Muscle of back (tissue), 11 donors: ENCODE results near the gene RNF41. TPM values are rescaled to one million over a fixed set of nuclear protein-coding genes. Genes with fewer than 3 reads are reported as not detected.

Experiments
- DNase-seq, 3 donors: peaks; one replicate each; pipeline versions ENCODE4 v3.0.0 to v3.0.0-alpha.2; 2013
- polyA plus RNA-seq, 10 donors: library from polyadenylated mRNA; unstranded; fragments of 120-200 nt; gene quantifications; one replicate each; pipeline ENCODE4 v1.2.1, GENCODE V29; 2013; ENCODE audit not compliant: insufficient read length in 10 of 10

The RNF41 gene
- polyA plus RNA-seq, 10 donors, result 31.6 to 52.0 (median 41.4) TPM

DNA sequence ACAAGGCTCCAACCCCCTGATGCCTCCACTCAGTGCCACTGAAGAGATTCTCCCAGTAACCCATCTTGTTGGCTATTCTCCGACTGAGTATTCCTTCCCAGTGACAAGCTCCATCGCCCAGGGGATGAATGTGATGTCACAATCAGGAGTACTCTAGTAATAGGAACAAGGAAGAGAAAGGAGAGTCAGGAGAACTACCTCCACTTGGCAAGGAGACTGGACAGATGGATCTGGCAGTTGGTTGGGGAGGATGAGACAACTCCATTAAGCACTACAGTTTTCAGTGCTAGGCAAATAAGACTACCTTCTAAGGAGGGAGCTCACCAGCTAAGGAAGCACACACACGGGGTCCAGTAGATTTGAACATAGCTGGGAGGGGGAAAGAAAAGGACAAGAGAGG, 5.3 kb downstream of the RNF41 start:
- no peak for DNase-seq

GRCh38 chr12:56213878-56214277, 7.8 kb downstream of the RNF41 start:
- no peak for DNase-seq

DNA sequence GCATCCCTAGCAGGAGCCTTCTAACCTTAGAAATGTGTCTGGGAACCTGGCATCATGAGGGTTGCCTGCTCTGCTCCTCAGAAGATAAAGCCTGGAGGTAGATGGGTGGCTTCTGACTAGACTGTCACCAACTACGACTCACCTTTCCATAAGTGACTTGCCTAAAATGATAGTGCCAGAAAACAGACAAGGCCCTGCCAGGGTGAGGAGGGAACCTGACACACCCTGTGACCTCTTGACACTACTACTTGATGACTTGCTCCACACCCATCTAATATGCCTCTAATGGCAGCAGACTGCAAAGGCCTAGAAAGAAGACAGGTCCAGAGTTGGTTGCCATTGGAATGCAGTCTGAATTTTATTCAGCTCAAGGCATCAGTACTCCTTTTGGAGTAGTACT, 9.4 kb downstream of the RNF41 start:
- no peak for DNase-seq

GRCh38 chr12:56208006-56208405, 13.7 kb downstream of the RNF41 start:
- no peak for DNase-seq

- DNase-seq, result peak in 2 of 3 donors; percentile 39 to 64
These were observed 15.1 kb downstream of the RNF41 start for GRCh38 chr12:56206452-56207166.

- no peak for DNase-seq
These were observed 16.3 kb downstream of the RNF41 start for GRCh38 chr12:56205445-56205844.

- DNase-seq, result no peak
These were observed 17.4 kb downstream of the RNF41 start for GRCh38 chr12:56204275-56204674.

DNA sequence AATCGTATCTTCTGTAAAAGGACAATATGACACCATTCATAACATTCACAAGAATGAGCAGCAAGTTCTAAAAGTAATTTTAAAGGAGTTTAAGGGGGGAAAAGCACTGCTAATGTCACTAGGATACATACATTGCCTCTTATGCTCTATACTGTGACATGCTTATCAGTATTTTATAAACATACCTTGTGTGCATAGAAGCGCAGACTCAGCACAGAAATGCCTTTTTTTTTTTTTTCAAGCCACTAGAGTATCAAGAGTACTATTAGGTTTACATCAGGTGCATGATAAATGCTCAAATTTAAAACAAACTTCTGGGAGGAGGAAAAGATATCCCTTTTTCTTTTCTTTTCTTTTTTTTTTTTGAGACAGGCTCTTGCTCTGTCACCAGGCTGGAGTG, 18.9 kb downstream of the RNF41 start:
- no peak for DNase-seq

GRCh38 chr12:56202366-56202765, 19.4 kb downstream of the RNF41 start:
- DNase-seq, result no peak

DNA sequence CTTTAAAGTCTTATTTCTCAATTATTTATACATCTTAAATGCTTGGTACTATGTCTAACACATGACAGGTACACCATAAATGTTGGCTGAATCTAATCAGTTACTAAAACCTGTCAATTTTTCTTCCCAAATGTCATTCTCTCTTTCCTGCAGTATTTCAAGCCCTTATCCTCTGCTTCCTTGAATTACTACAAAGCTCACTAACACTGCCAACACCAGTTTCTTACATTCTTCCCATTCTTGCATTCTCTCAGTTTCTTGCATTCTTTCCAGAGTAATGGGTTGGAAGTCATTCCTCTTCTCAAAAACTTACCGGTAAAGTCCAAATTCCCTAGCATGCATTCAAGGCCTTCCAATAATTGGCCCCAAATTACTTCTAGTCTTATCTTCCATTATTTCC, 22.9 kb downstream of the RNF41 start:
- DNase-seq, result no peak

DNA sequence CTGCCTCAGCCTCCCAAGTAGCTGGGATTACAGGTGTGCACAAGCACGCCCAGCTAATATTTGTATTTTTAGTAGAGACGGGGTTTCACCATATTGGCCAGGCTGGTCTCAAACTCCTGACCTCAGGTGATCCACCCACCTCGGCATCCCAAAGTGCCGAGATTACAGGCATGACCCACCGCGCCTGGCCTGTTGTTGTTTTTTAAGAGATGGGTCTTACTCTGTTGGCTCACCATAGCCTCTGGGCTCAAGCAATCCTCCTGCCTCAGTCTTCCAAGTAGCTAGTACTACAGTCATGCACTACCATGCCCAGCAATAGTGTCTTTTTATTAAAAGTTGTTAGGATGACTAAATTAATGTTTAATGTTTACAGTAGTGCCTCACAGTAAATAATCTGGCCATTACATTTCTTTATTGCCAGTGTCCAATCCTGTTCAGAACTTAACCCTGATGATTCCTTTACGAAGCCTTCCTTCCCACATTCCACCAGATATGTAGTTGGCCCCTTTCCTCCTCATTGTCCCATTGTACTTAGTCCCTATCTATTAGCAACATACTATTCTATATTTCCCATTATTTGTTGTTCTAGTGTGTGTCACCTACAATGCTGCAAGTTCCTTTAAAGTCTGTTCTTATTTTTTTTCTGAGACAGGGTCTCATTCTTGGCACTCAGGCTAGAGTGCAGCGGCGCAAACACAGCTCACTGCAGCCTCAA, 23.6 kb downstream of the RNF41 start:
- DNase-seq, result no peak

GRCh38 chr12:56196818-56197550, 24.7 kb downstream of the RNF41 start:
- peak in 1 of 3 donors; percentile 78 for DNase-seq

- peak; percentile 76 to 87 (median 81) for DNase-seq
These were observed 28.6 kb downstream of the RNF41 start for GRCh38 chr12:56193025-56193578.

GRCh38 chr12:56192582-56192981, 29.1 kb downstream of the RNF41 start:
- no peak for DNase-seq

DNA sequence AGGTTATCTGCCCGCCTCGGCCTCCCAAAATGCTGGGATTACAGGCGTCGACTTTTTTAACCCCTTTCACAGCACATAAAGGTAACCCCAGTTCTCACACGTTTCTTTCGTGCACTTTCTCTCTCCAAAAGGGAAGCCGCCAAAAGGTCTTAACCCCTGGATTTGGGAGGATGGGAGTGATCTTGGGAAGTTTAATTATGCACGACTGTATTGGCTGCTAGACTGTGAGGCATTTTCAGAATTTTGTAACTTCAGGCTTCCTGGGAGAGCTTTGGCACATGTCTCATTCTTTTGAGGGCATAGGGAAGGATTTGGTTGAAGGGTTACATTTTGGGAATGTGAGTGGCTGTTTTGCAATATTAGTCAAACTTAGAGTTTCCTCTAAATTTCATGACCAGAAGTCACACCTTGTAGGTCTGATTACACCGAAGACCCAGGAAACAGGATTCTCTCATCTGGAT, 31.0 kb downstream of the RNF41 start:
- DNase-seq, result peak in 1 of 3 donors; percentile 24

DNA sequence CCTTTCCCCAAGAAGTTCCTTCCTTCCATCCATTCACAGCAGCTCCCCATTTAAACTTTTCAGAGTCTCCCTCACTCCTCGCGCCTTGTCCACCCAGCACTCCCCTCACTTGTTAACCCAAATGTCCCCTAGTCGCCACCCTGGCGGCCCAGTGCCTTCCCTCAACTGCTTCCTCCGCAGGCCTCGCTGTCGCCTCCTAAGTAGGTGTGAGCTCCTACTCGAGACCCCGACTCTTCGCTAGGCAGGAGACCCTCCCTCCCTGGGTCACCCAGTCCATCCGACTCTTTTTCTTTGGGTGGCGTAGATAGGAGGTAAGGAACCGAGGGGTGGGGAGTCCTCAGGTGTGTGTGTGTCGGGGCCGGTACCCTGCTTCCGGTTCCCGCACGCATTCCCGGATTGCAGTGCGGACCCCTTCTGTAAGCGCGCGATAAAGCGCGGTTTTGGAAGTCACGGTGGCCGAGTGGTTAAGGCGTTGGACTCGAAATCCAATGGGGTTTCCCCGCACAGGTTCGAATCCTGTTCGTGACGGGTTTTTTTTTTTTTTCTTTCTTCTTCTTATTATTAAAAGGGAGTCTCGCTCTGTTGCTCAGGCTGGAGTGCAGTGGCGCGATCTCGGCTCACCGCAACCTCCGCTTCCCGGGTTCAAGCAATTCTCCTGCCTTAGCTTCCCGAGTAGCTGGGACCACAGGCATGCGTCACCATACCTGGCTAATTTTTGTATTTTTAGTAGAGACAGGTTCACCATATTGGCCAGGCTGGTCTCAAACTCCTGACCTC, 31.6 kb downstream of the RNF41 start:
- DNase-seq, result peak; percentile 87 to 96 (median 94)

- DNase-seq, result peak; percentile 87 to 94 (median 91)
These were observed 32.4 kb downstream of the RNF41 start, which contains the start of gene SMARCC2 for GRCh38 chr12:56189099-56189917. Gene SMARCC2, minus strand, starts transcription at chr12:56189483. Its CDS starts 22 bp downstream, at chr12:56189461.

DNA sequence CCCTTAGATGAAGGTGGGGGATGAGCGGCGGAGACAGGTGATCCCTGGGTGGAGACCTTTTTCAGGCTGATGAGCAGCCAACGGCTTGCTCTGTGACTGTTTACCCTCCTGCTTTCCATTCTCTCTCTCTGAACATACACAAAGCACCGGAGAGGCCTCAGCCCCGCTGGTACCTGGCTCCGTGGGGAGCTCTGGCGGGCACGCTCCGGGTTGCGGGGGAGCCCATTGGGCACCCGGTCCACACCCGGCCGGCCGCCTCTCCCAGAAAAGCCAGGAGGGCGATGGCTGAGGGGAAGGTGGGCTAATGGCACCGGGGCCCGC, 33.0 kb downstream of the RNF41 start:
- peak in 1 of 3 donors; percentile 55 for DNase-seq

GRCh38 chr12:56188131-56188777, 33.5 kb downstream of the RNF41 start:
- peak in 1 of 3 donors; percentile 35 for DNase-seq

- no peak for DNase-seq
These were observed 34.8 kb downstream of the RNF41 start for GRCh38 chr12:56186957-56187356.
